HUES6 (cell line): ENCODE data around the gene PHACTR1.

Experiments
- H3K27ac ChIP-seq: 2 replicates; pipeline ENCODE4 v1.7.0; 2013; ENCODE audit warnings: low read depth, mild to moderate bottlenecking, low read length, inconsistent platforms
- H3K27me3 ChIP-seq: 2 replicates; pipeline ENCODE4 v1.6.1; 2013; ENCODE audit warnings: low read length; ENCODE audit not compliant: control insufficient read depth, insufficient read depth
- H3K36me3 ChIP-seq: 2 replicates; pipeline ENCODE4 v1.6.1; 2013; ENCODE audit warnings: low read length; ENCODE audit not compliant: control insufficient read depth, insufficient read depth
- H3K4me1 ChIP-seq: 2 replicates; pipeline ENCODE4 v1.6.1; 2013; ENCODE audit warnings: low read length; ENCODE audit not compliant: control insufficient read depth, insufficient read depth
- H3K4me3 ChIP-seq: 2 replicates; pipeline ENCODE4 v1.5.1; 2013; ENCODE audit warnings: low read depth, low read length
- H3K9ac ChIP-seq: one replicate; pipeline ENCODE4 v1.6.1; 2013; ENCODE audit warnings: mild to moderate bottlenecking, low read length
- H3K9me3 ChIP-seq: 2 replicates; pipeline ENCODE4 v1.6.1; 2013; ENCODE audit warnings: low read depth, low read length; ENCODE audit not compliant: control insufficient read depth, insufficient read depth

Gene PHACTR1

DNA sequence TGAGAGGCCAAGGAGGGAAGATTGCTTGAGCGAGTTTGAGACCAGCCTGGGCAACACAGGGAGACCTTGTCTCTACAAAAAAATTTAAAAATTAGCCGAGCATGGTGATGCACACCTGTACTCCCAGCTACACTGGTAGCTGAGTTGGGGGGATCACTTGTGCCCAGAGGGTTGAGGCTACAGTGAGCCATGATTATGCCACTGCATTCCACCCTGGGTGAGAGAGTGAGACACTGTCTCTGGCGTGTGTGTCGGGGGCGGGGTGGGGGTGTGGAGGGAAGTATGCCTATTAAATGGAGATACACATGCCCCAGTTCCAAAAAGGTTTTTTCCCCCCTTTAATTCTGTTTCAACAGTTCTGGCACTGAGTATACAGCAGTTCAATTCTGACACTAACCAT lies 388.6 kb downstream of the PHACTR1 start:
- Histone ChIP-seq H3K36me3 (no peaks in the 10 kb centered on the region), H3K4me3 (no peak overlapping the region), H3K9me3 (no peaks in the 10 kb centered on the region), H3K27ac (no peak overlapping the region), H3K4me1 (peaks cover 11% of the 10 kb centered on the region), H3K9ac (no peak overlapping the region), H3K27me3 (no peaks in the 10 kb centered on the region)

GRCh38 chr6:13112921-13113320 lies 396.4 kb downstream of the PHACTR1 start:
- 0 out of 2 replicates have a peak, but pooled peaks cover 3% of the 10 kb centered on the region for H3K9me3 ChIP-seq
- no peak overlapping the region for H3K4me3 ChIP-seq
- H3K36me3 ChIP-seq: no peaks in the 10 kb centered on the region
- H3K9ac ChIP-seq: no peak overlapping the region
- no peaks in the 10 kb centered on the region for H3K27me3 ChIP-seq
- no peaks in the 10 kb centered on the region; the same call in 1 of the 2 replicates for H3K4me1 ChIP-seq
- no peak overlapping the region for H3K27ac ChIP-seq

DNA sequence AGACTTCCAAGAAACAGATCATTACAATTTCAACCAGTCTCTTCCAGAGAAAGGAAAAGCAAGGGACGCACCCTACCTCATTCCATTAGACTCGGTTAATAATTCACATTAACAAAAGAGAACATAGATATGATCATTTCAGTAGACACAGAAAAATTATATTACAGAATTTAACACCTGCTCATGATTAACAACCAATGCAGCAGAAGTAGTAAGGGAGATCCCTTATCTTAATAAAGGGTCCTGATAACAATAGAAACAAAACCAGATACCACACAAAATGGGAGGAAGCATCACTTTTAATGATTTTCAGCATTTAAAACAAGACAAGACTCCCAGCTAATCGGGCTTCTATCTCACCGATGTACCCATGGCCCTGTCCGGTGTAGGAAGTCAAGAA lies 396.8 kb downstream of the PHACTR1 start:
- Histone ChIP-seq H3K4me1 (no peaks in the 10 kb centered on the region; the same call in 1 of the 2 replicates), H3K9me3 (0 out of 2 replicates have a peak, but pooled peaks cover 3% of the 10 kb centered on the region), H3K4me3 (no peak overlapping the region), H3K36me3 (no peaks in the 10 kb centered on the region), H3K27me3 (no peaks in the 10 kb centered on the region), H3K9ac (no peak overlapping the region), H3K27ac (no peak overlapping the region)

DNA sequence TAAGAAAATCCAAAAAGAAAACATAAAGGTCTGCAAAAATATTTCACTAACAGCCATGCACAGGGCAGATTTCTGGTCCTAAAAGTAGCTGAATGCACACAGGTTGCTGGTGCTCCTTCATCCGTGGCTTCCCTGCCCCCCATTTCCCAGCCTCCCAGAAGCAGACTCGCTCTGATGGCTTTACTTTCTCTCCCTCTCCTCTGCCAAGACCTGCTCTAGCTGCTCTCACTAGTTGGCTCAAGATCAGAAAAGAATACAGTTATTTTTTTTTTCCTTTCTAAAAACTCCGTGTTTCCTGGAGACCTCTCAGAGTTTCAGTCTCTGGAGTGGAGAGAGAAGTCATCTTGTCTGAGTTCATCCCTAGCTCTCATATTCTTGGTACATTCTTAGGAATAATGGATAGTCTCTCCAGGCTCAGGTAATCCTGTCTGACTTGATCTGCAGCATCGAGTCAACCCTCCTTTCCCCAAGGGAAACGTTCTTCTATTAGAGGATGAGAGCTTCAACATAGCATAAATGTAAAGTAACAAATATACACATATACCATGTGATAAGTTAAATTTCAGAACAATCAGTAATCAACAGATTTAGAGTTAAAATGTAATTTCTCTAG lies 397.5 kb downstream of the PHACTR1 start:
- Histone ChIP-seq H3K9me3 (0 out of 2 replicates have a peak, but pooled peaks cover 3% of the 10 kb centered on the region), H3K9ac (no peak overlapping the region), H3K27me3 (no peaks in the 10 kb centered on the region), H3K27ac (no peak overlapping the region), H3K4me3 (no peak overlapping the region), H3K4me1 (no peaks in the 10 kb centered on the region; the same call in 1 of the 2 replicates), H3K36me3 (no peaks in the 10 kb centered on the region)

DNA sequence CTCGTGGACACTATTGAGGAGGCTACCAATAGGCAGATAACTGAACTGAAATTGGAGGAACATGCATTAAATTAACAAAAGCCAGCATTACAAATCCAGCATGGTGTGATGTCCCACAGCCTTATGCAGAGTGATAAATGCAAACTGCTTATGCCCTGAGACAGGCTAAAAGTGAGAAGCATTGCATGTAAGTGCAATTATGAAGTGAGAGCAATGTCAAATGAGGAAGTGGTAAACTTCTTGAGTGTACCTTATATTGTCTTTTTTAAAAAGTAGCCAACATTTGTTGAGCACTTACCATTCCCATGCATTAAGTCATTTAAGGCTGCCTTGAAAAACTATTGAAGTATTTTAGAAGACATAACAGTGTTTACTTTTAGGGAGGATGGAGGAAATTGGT lies 399.6 kb downstream of the PHACTR1 start:
- Histone ChIP-seq H3K9ac (no peak overlapping the region), H3K27me3 (no peaks in the 10 kb centered on the region), H3K36me3 (no peaks in the 10 kb centered on the region), H3K9me3 (no peaks in the 10 kb centered on the region), H3K4me1 (0 out of 2 replicates have a peak, but pooled peaks cover 5% of the 10 kb centered on the region), H3K4me3 (no peak overlapping the region), H3K27ac (no peak overlapping the region)

DNA sequence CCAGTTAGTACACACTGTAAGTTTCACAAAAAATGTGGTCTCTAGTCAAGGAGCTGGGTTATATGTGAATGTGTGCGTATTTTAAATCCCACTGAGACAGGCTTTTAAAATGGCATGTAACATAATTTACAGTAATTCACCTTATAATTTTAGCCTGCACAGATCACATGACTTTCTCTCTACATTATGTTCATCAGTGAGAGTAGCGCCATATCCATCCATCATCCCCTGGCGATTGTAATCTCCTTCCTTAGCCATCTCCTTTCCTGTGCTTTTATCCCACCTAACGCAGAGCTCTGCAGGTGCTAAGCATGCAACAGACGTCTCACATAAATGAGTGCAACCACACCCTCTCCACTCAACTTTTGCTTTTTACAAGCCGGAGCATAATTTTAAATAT lies 401.0 kb downstream of the PHACTR1 start:
- no peak overlapping the region for H3K9ac ChIP-seq
- H3K4me3 ChIP-seq: no peak overlapping the region
- H3K4me1 ChIP-seq: 0 out of 2 replicates have a peak, but pooled peaks cover 5% of the 10 kb centered on the region
- H3K9me3 ChIP-seq: no peaks in the 10 kb centered on the region
- no peak overlapping the region for H3K27ac ChIP-seq
- H3K36me3 ChIP-seq: no peaks in the 10 kb centered on the region
- H3K27me3 ChIP-seq: no peaks in the 10 kb centered on the region

GRCh38 chr6:13119549-13119948 lies 403.0 kb downstream of the PHACTR1 start:
- Histone ChIP-seq H3K4me3 (no peak overlapping the region), H3K27me3 (no peaks in the 10 kb centered on the region), H3K27ac (no peak overlapping the region), H3K9ac (no peak overlapping the region), H3K9me3 (no peaks in the 10 kb centered on the region), H3K4me1 (0 out of 2 replicates have a peak, but pooled peaks cover 5% of the 10 kb centered on the region), H3K36me3 (no peaks in the 10 kb centered on the region)

DNA sequence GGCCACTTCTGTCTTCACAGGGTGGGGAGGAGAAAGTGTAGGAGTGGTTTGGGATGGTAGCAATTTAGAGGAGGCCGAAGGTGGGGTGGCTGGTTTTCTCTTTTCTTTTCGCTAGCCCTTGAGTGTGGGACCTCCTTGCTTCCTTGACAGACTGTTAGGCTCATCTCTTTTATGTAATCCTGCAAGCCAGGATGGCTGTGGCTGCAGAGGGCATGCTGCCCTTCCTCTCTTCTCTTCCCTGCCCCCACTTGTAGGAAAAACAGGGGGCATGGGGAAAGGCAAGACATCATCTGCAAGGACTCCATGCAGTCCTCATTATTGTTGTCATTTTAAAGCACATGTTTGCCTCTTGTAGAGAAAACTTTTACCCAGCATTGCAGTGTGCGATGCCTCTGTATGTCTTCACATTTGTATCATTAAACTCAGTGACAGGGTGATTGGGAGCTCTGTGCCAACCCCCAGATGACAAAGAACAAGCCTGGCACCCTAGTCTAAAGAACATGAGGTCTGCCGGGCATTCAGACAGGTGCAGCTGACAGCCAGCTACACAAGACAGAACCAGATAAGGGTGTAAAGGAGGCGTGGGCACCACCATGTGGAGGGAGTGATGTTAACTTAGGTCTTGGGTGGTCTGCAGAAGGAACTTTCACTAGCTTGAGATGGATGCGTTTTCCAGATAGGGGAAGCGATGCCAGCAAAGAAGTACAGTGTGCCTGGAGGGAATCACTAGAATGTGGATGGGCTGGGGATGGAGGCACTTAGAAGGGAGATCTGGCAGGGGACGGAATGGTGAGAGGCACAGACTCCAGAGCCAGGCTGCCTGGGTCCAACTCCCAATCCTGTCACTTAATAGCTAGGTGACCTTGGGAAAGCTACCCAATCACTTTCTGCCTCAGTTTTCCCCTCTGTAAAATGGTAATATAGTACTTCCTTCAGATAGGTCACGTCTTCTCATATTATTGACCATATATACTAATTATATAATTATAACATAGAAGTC lies 404.2 kb downstream of the PHACTR1 start:
- no peaks in the 10 kb centered on the region for H3K36me3 ChIP-seq
- no peaks in the 10 kb centered on the region for H3K27me3 ChIP-seq
- H3K9ac ChIP-seq: no peak overlapping the region

DNA sequence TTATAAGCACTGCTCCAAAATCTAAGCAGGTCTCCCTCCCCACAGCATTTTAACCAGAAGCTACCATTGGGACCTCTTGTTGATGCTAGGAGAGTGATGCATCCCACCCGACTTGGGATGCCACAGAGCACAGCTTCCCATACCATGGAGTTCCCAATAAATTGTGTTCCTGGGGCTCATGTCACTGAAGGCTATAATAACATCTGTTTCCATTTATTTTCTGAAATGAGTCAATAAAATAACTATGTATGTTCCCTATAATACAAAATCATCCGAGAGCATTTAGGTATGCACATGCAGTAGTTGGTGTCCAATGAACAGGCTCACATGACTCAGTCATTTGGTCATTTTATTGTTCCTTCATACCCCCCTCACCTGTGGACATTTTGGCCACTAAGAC lies 407.6 kb downstream of the PHACTR1 start:
- Histone ChIP-seq H3K36me3 (no peaks in the 10 kb centered on the region), H3K27ac (no peak overlapping the region), H3K9ac (no peak overlapping the region), H3K27me3 (no peaks in the 10 kb centered on the region), H3K4me3 (no peak overlapping the region), H3K9me3 (no peaks in the 10 kb centered on the region), H3K4me1 (0 out of 2 replicates have a peak, but pooled peaks cover 5% of the 10 kb centered on the region)

More for the DNA sequence above, 404.2 kb downstream of the PHACTR1 start:
- Histone ChIP-seq H3K27ac (no peak overlapping the region), H3K4me3 (no peak overlapping the region), H3K4me1 (0 out of 2 replicates have a peak, but pooled peaks cover 5% of the 10 kb centered on the region), H3K9me3 (no peaks in the 10 kb centered on the region)

DNA sequence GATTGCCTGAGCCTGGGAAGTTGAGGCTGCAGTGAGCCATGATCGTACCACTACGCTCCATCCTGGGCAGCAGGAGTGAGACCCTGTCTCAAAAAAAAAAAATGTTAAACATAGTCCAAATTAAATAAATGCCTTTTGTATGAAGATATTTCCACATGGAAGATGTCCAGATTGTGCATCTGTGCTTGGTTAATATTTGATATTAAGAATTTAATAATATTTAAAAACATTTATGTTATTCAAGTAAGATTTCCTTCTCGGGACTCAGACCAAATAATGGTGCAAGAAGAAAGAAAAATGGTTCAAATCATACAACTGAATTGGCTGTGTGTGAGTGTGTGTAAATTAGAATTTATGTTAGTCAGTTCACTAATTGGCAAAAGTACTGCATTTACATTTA lies 409.3 kb downstream of the PHACTR1 start:
- Histone ChIP-seq H3K27ac (no peak overlapping the region), H3K9ac (no peak overlapping the region), H3K4me1 (no peaks in the 10 kb centered on the region), H3K4me3 (no peak overlapping the region), H3K27me3 (no peaks in the 10 kb centered on the region), H3K36me3 (no peaks in the 10 kb centered on the region), H3K9me3 (no peaks in the 10 kb centered on the region)
